Myocyte (in vitro differentiated cells): ENCODE measurements around the gene RAC3. TPM values are rescaled to one million over a fixed set of nuclear protein-coding genes. Genes with fewer than 3 reads are reported as not detected.

Source experiments
- DNase-seq: peaks from one replicate; pipeline ENCODE4 v3.0.0-alpha.2; 2012; ENCODE audit warnings: low read depth
- total RNA-seq: library from RNA; depleted of rRNA; stranded (reverse); fragments of >200 nt; gene quantifications from 2 replicates; pipeline ENCODE4 v1.2.3, GENCODE V29; 2014

RAC3 gene
- total RNA-seq, 1 donor from 2014 or later, result 7.3 TPM

GRCh38 chr17:82011617-82012187 is 19.8 kb upstream of the RAC3 start:
- DNase-seq, result no peak

GRCh38 chr17:82012261-82012639 is 19.2 kb upstream of the RAC3 start:
- no peak for DNase-seq

- DNase-seq, result no peak
These were observed 18.7 kb upstream of the RAC3 start for GRCh38 chr17:82012640-82013295.

GRCh38 chr17:82013341-82013740 is 18.1 kb upstream of the RAC3 start:
- DNase-seq, result no peak

GRCh38 chr17:82013772-82014321 is 17.6 kb upstream of the RAC3 start:
- DNase-seq, result no peak

- no peak for DNase-seq
These were observed 17.0 kb upstream of the RAC3 start for GRCh38 chr17:82014432-82014831.

- DNase-seq, result no peak
These were observed 16.5 kb upstream of the RAC3 start for GRCh38 chr17:82014971-82015310.

GRCh38 chr17:82015311-82015971 is 16.0 kb upstream of the RAC3 start:
- DNase-seq, result no peak

- no peak for DNase-seq
These were observed 15.2 kb upstream of the RAC3 start for GRCh38 chr17:82016061-82016874.

GRCh38 chr17:82016875-82017459 is 14.5 kb upstream of the RAC3 start:
- no peak for DNase-seq

GRCh38 chr17:82017612-82018151 is 13.8 kb upstream of the RAC3 start:
- no peak for DNase-seq

GRCh38 chr17:82018152-82018988 is 13.1 kb upstream of the RAC3 start:
- DNase-seq, result no peak

GRCh38 chr17:82018989-82019689 is 12.3 kb upstream of the RAC3 start:
- no peak for DNase-seq

- DNase-seq, result no peak
These were observed 11.5 kb upstream of the RAC3 start for GRCh38 chr17:82019690-82020571.

- DNase-seq, result no peak
These were observed 10.8 kb upstream of the RAC3 start for GRCh38 chr17:82020572-82021106.

GRCh38 chr17:82021107-82021899 is 10.2 kb upstream of the RAC3 start:
- peak; percentile 75 for DNase-seq

- no peak for DNase-seq
These were observed 9.6 kb upstream of the RAC3 start for GRCh38 chr17:82021900-82022309.
